ENCODE results near the gene MRPL33. TPM values are rescaled to one million over a fixed set of nuclear protein-coding genes. Genes with fewer than 3 reads are reported as not detected.

The MRPL33 gene
- total and polyA plus RNA-seq, 2 of the 13 experiments (the other 11 are each of a cell fraction or from before 2014, with no cell fraction given), result 69.7 to 218 TPM

GRCh38 chr2:27724191-27724590 lies 47.3 kb upstream of the MRPL33 start:
- DNase-seq (ENCODE audit: low spot score), result no peak
- CTCF ChIA-PET (ENCODE audit: low intra/inter-chr PET ratio, low total read pairs), result interaction anchor here (2.2 kb wide), 1 partner anchor 30 kb away, joined by 10 read pairs; no protein-coding TSS in a partner anchor
- Histone ChIP-seq H2AFZ (ENCODE audit: low read length) (peak overlapping the region; percentile 48), H3K9ac (ENCODE audit: insufficient read depth, low read depth, low read length) (peak overlapping the region; percentile 6; the same call in 1 of the 2 replicates), H3K9me3 (ENCODE audit: low read length) (no peaks in the 10 kb centered on the region), H3K79me2 (ENCODE audit: insufficient read depth, low read length) (no peaks in the 10 kb centered on the region), H4K20me1 (ENCODE audit: insufficient read depth, low read length) (no peaks in the 10 kb centered on the region), H3K27me3 (ENCODE audit: control insufficient read depth in 1 of 2, insufficient read depth in 2 of 2, low read length in 2 of 2) (no peaks in the 10 kb centered on the region), H3K27ac (ENCODE audit: extremely low read length, insufficient read depth, low read length) (no peak overlapping the region), H3K4me1 (ENCODE audit: insufficient read depth, low read length) (peaks cover 64% of the 10 kb centered on the region), H3K4me2 (ENCODE audit: low read depth, low read length) (peak overlapping the region; percentile 92), H3K4me3 (replicated peaks in 1 of 3; ENCODE audit: insufficient read depth in 1 of 3, low read depth in 2 of 3, low read length in 3 of 3) (peak overlapping the region in 2 of 3 experiments; percentile 33 to 69; a peak in 2 of 6 replicates), H3K36me3 (replicated peaks in 1 of 2; ENCODE audit: control insufficient read depth in 1 of 2, insufficient read depth in 2 of 2, low read length in 2 of 2) (no peaks in the 10 kb centered on the region)
- in situ Hi-C loops (cut with HindIII; ENCODE audit: extremely low pct_ligation_motif_present, low pct_unique_long_range_greater_than_20kb) (no loop called here), intact Hi-C loops (cut with micrococcal nuclease; ENCODE audit: unreplicated experiment) (loop anchor here (5.0 to 10.0 kb wide), 2 partner anchors 48 to 171 kb away; partner anchors contain the start of genes BABAM2, MRPL33 and RBKS)
- TF ChIP-seq, protein P1, sequence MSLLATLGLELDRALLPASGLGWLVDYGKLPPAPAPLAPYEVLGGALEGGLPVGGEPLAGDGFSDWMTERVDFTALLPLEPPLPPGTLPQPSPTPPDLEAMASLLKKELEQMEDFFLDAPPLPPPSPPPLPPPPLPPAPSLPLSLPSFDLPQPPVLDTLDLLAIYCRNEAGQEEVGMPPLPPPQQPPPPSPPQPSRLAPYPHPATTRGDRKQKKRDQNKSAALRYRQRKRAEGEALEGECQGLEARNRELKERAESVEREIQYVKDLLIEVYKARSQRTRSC (CRISPR knock-in tag; IDR thresholded peaks at IDR 0.05; ENCODE audit: low read depth), result no peak
- TF ChIP-seq ARNTL (CRISPR knock-in tag; IDR thresholded peaks at IDR 0.05) (no peak), HDAC2 (CRISPR knock-in tag; IDR thresholded peaks at IDR 0.05) (no peak), ZNF816 (CRISPR knock-in tag; IDR thresholded peaks at IDR 0.05; ENCODE audit: borderline replicate concordance) (0 out of 2 replicates have a peak, but pooled peaks have one; percentile 37), ZNF484 (CRISPR knock-in tag; IDR thresholded peaks at IDR 0.05; ENCODE audit: borderline replicate concordance, low read depth) (no peak), KDM5A (IDR thresholded peaks at IDR 0.05; ENCODE audit: borderline replicate concordance, low read length) (no peak), ZNF235 (CRISPR knock-in tag; IDR thresholded peaks at IDR 0.05; ENCODE audit: borderline replicate concordance) (0 out of 2 replicates have a peak, but pooled peaks have one; percentile 28)
- TF ChIP-seq, protein P2, sequence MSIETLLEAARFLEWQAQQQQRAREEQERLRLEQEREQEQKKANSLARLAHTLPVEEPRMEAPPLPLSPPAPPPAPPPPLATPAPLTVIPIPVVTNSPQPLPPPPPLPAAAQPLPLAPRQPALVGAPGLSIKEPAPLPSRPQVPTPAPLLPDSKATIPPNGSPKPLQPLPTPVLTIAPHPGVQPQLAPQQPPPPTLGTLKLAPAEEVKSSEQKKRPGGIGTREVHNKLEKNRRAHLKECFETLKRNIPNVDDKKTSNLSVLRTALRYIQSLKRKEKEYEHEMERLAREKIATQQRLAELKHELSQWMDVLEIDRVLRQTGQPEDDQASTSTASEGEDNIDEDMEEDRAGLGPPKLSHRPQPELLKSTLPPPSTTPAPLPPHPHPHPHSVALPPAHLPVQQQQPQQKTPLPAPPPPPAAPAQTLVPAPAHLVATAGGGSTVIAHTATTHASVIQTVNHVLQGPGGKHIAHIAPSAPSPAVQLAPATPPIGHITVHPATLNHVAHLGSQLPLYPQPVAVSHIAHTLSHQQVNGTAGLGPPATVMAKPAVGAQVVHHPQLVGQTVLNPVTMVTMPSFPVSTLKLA (IDR thresholded peaks at IDR 0.05), result no peak
- TF ChIP-seq, protein P3, sequence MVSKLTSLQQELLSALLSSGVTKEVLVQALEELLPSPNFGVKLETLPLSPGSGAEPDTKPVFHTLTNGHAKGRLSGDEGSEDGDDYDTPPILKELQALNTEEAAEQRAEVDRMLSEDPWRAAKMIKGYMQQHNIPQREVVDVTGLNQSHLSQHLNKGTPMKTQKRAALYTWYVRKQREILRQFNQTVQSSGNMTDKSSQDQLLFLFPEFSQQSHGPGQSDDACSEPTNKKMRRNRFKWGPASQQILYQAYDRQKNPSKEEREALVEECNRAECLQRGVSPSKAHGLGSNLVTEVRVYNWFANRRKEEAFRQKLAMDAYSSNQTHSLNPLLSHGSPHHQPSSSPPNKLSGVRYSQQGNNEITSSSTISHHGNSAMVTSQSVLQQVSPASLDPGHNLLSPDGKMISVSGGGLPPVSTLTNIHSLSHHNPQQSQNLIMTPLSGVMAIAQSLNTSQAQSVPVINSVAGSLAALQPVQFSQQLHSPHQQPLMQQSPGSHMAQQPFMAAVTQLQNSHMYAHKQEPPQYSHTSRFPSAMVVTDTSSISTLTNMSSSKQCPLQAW (CRISPR knock-in tag; IDR thresholded peaks at IDR 0.05), result peak; percentile 51; the same call in 1 of the 2 replicates
- no peak for FAIRE-seq
- POLR2A ChIA-PET, result interaction anchor here (0.7 to 9.9 kb wide), 8 partner anchors 8 to 672 kb away, joined by 3 to 248 read pairs (median 6); partner anchors contain the start of gene FOSL2
- no peak; the same call in 2 of the 3 replicates for ATAC-seq
- no TSS peak for BruUV-seq (replicated peaks)
- WGBS (ENCODE audit: low lambda C conversion rate), result 29% methylated on average over 3 of the region's 3 CpGs
